H9 (cell line): Measurements from ENCODE around the gene EXOC2. TPM values are rescaled to one million over a fixed set of nuclear protein-coding genes. Genes with fewer than 3 reads are reported as not detected.

Experiments
- DNase-seq: peaks from one replicate; pipeline ENCODE4 v3.0.0-alpha.2; 2017
- H2AFZ ChIP-seq: one replicate; pipeline ENCODE4 v1.6.1; 2013; ENCODE audit warnings: mild to moderate bottlenecking, low read length, control low read depth, moderate library complexity
- H2AK5ac ChIP-seq: 2 replicates; pipeline ENCODE4 v1.6.1; 2013; ENCODE audit warnings: low read length, control low read depth, mixed read lengths; ENCODE audit not compliant: insufficient read length
- H2BK120ac ChIP-seq: one replicate; pipeline ENCODE4 v1.6.1; 2013; ENCODE audit warnings: low read depth, mild to moderate bottlenecking, low read length, control low read depth, inconsistent platforms; ENCODE audit not compliant: poor library complexity, severe bottlenecking
- H2BK12ac ChIP-seq: 2 replicates; pipeline ENCODE4 v1.6.1; 2013; ENCODE audit warnings: low read length, control low read depth, mixed read lengths, low read depth; ENCODE audit not compliant: insufficient read length
- H2BK15ac ChIP-seq: 2 replicates; pipeline ENCODE4 v1.6.1; 2013; ENCODE audit warnings: low read depth, low read length, control low read depth
- H2BK20ac ChIP-seq: one replicate; pipeline ENCODE4 v1.6.1; 2013; ENCODE audit warnings: low read depth, mild to moderate bottlenecking, low read length, control low read depth, inconsistent platforms; ENCODE audit not compliant: poor library complexity, severe bottlenecking
- H2BK5ac ChIP-seq: 2 replicates; pipeline ENCODE4 v1.6.1; 2013; ENCODE audit warnings: low read length, control low read depth, mixed read lengths; ENCODE audit not compliant: insufficient read length
- H3K14ac ChIP-seq: 2 replicates; pipeline ENCODE4 v1.6.1; 2013; ENCODE audit warnings: low read length, control low read depth; ENCODE audit not compliant: insufficient read depth
- H3K18ac ChIP-seq: 2 replicates; pipeline ENCODE4 v1.6.1; 2013; ENCODE audit warnings: low read depth, mild to moderate bottlenecking, mixed read lengths, low read length, control low read depth; ENCODE audit not compliant: insufficient read length
- H3K23ac ChIP-seq: 2 replicates; pipeline ENCODE4 v1.6.1; 2013; ENCODE audit warnings: low read length, control low read depth, mixed read lengths, low read depth; ENCODE audit not compliant: insufficient read length
- H3K23me2 ChIP-seq: 2 replicates; pipeline ENCODE4 v1.6.1; 2013; ENCODE audit warnings: low read depth, mild to moderate bottlenecking, mixed read lengths, low read length, control low read depth; ENCODE audit not compliant: insufficient read length, poor library complexity, severe bottlenecking
- H3K27ac ChIP-seq: 2 replicates; pipeline ENCODE4 v1.5.1; 2013; ENCODE audit warnings: low read length, control low read depth, mixed read lengths, low read depth; ENCODE audit not compliant: insufficient read length
- H3K27me3 ChIP-seq: 2 replicates; pipeline ENCODE4 v1.6.1; 2013; ENCODE audit warnings: low read length, control low read depth, inconsistent platforms; ENCODE audit not compliant: insufficient read depth
- H3K4ac ChIP-seq: 2 replicates; pipeline ENCODE4 v1.6.1; 2013; ENCODE audit warnings: low read depth, mild to moderate bottlenecking, control low read depth, inconsistent platforms, low read length, moderate library complexity
- H3K4me1 ChIP-seq: 2 replicates; pipeline ENCODE4 v1.6.1; 2013; ENCODE audit warnings: low read length, control low read depth, inconsistent platforms; ENCODE audit not compliant: insufficient read depth
- H3K4me2 ChIP-seq: 2 replicates; pipeline ENCODE4 v1.6.1; 2013; ENCODE audit warnings: low read length, control low read depth, mixed read lengths; ENCODE audit not compliant: insufficient read length, insufficient read depth
- H3K56ac ChIP-seq: 2 replicates; pipeline ENCODE4 v1.6.1; 2013; ENCODE audit warnings: low read depth, mild to moderate bottlenecking, mixed read lengths, low read length, control low read depth; ENCODE audit not compliant: insufficient read length
- H3K79me1 ChIP-seq: 2 replicates; pipeline ENCODE4 v1.6.1; 2013; ENCODE audit warnings: low read depth, mild to moderate bottlenecking, moderate library complexity, low read length, control low read depth, inconsistent platforms; ENCODE audit not compliant: insufficient read depth, poor library complexity, severe bottlenecking
- H3K79me2 ChIP-seq: 2 replicates; pipeline ENCODE4 v1.6.1; 2013; ENCODE audit warnings: low read length, control low read depth, inconsistent platforms; ENCODE audit not compliant: insufficient read depth
- H3K9ac ChIP-seq: 2 replicates; pipeline ENCODE4 v1.6.1; 2013; ENCODE audit warnings: low read length, control low read depth, mixed read lengths; ENCODE audit not compliant: insufficient read length; ENCODE audit errors: extremely low read depth
- H3K9me3 ChIP-seq: one replicate; pipeline ENCODE4 v1.6.1; 2013; ENCODE audit warnings: low read depth, low read length, inconsistent platforms; ENCODE audit not compliant: control insufficient read depth
- H3T11ph ChIP-seq: one replicate; pipeline ENCODE4 v1.6.1; 2013; ENCODE audit warnings: mild to moderate bottlenecking, low read length, control low read depth, inconsistent platforms
- H4K20me1 ChIP-seq: one replicate; pipeline ENCODE4 v1.6.1; 2013; ENCODE audit not compliant: control insufficient read depth, insufficient read length, insufficient read depth
- H4K5ac ChIP-seq: 2 replicates; pipeline ENCODE4 v1.6.1; 2013; ENCODE audit warnings: low read depth, mild to moderate bottlenecking, mixed read lengths, low read length, control low read depth; ENCODE audit not compliant: insufficient read length
- H4K8ac ChIP-seq: replicated peaks from 2 replicates; pipeline ENCODE4 v1.6.1; 2013; ENCODE audit warnings: low read length, control low read depth, mixed read lengths, low read depth; ENCODE audit not compliant: insufficient read length
- H4K91ac ChIP-seq: 2 replicates; pipeline ENCODE4 v1.6.1; 2013; ENCODE audit warnings: low read depth, mild to moderate bottlenecking, moderate library complexity, mixed read lengths, low read length, control low read depth; ENCODE audit not compliant: insufficient read length
- H3K27ac Mint-ChIP-seq, 3 experiments: 2 replicates in 2 of 3; 3 replicates in 1 of 3; pipeline ENCODE4 v1.8.0; 2020 to 2021; ENCODE audit warnings: mixed read lengths in 3 of 3, mild to moderate bottlenecking in 1 of 3, moderate library complexity in 1 of 3
- H3K27me3 Mint-ChIP-seq: 2 replicates; pipeline ENCODE4 v1.8.0; 2021; ENCODE audit warnings: low read depth, mild to moderate bottlenecking, moderate library complexity, mixed read lengths
- H3K36me3 Mint-ChIP-seq, 3 experiments: 2 replicates in 2 of 3; 3 replicates in 1 of 3; pipeline ENCODE4 v1.8.0; 2020 to 2021; ENCODE audit warnings: low read depth in 3 of 3, mixed read lengths in 3 of 3; ENCODE audit not compliant: insufficient read depth in 1 of 3
- H3K4me1 Mint-ChIP-seq, 2 experiments: 2 replicates each; pipeline ENCODE4 v1.8.0; 2020; ENCODE audit warnings: mixed read lengths in 2 of 2
- H3K4me3 Mint-ChIP-seq, 2 experiments: 2 replicates in 1 of 2; 3 replicates in 1 of 2; pipeline ENCODE4 v1.8.0; 2020 to 2021; ENCODE audit warnings: mild to moderate bottlenecking in 2 of 2, mixed read lengths in 2 of 2, moderate library complexity in 1 of 2
- H3K9me3 Mint-ChIP-seq, 2 experiments: 2 replicates in 1 of 2; 3 replicates in 1 of 2; pipeline ENCODE4 v1.8.0; 2020; ENCODE audit warnings: mild to moderate bottlenecking in 2 of 2, mixed read lengths in 2 of 2, moderate library complexity in 1 of 2
- CTCF ChIP-seq: fragments of 200-600 bp; sonication (generic); conservative IDR thresholded peaks from 3 replicates; pipeline ENCODE4 v1.8.0; 2021; ENCODE audit warnings: antibody characterized with exemption, mild to moderate bottlenecking
- WGBS: extraction: QIAGEN DNeasy Blood & Tissue Kit; methylation state at CpG from one replicate; pipeline ENCODE4 v1.1.7; 2013; ENCODE audit warnings: missing lambda C conversion rate, low lambda C conversion rate, mixed read lengths; ENCODE audit not compliant: insufficient read length; ENCODE audit errors: extremely low coverage; 5-methylcytosine and 5-hydroxymethylcytosine counted together
- total RNA-seq: library from RNA; stranded (reverse); gene quantifications from 2 replicates; pipeline ENCODE4 v1.2.1, GENCODE V29; 2021

The EXOC2 gene
- total RNA-seq, 1 experiment from 2014 or later, result 29.9 TPM

GRCh38 chr6:439641-440167 is 253.2 kb downstream of the EXOC2 start:
- Mint-ChIP-seq H3K27ac (no peak overlapping the region), H3K9me3 (no peaks in the 10 kb centered on the region; a peak in 2 of 5 replicates), H3K36me3 (peaks cover 0 to 2% (median 0%) of the 10 kb centered on the region in 3 experiments; a peak in 1 of 7 replicates), H3K27me3 (peaks cover 9% of the 10 kb centered on the region), H3K4me1 (no peaks in the 10 kb centered on the region; a peak in 1 of 4 replicates), H3K4me3 (no peak overlapping the region)
- Histone ChIP-seq H3K14ac (no peak overlapping the region), H2AFZ (no peak overlapping the region), H2BK20ac (no peak overlapping the region), H3K79me1 (no peaks in the 10 kb centered on the region), H3K27ac (no peak overlapping the region), H3K27me3 (no peaks in the 10 kb centered on the region), H4K91ac (no peak overlapping the region), H4K20me1 (no peaks in the 10 kb centered on the region), H3T11ph (no peak overlapping the region), H3K18ac (no peak overlapping the region), H2AK5ac (no peak overlapping the region), H2BK5ac (no peak overlapping the region), H3K4ac (no peak overlapping the region), H3K4me1 (no peaks in the 10 kb centered on the region), H2BK12ac (no peak overlapping the region), H3K9ac (no peak overlapping the region), H3K79me2 (no peaks in the 10 kb centered on the region), H3K23ac (no peak overlapping the region), H3K9me3 (no peaks in the 10 kb centered on the region), H2BK15ac (no peak overlapping the region), H4K8ac (no peak overlapping the region), H3K23me2 (no peaks in the 10 kb centered on the region), H2BK120ac (no peak overlapping the region), H3K56ac (no peak overlapping the region), H3K4me2 (no peak overlapping the region), H4K5ac (no peak overlapping the region)
- TF ChIP-seq CTCF, result no peak
- DNase-seq, result no peak
- WGBS, result no CpG with 5 or more reads among the region's 9 CpGs
